ENCODE results near the gene RHOF.

RHOF gene

GRCh38 chr12:121811434-121812319 is 18.2 kb upstream of the RHOF start:
- no peaks in the 10 kb centered on the region for H3K27me3 ChIP-seq (ENCODE audit: control insufficient read depth in 5 of 5, insufficient read depth in 4 of 5, low read length in 5 of 5)
- H3K9me3 ChIP-seq (ENCODE audit: control insufficient read depth in 5 of 5, low read length in 5 of 5), result no peaks in the 10 kb centered on the region
- H3K27ac ChIP-seq (ENCODE audit: low read depth, low read length), result peak overlapping the region; percentile 92
- H3K4me1 ChIP-seq (ENCODE audit: control insufficient read depth in 5 of 5, insufficient read depth in 5 of 5, low read length in 5 of 5), result peaks cover 10 to 53% (median 50%) of the 10 kb centered on the region in 5 donors
- H3K9ac ChIP-seq (ENCODE audit: low read length in 5 of 5), result peak overlapping the region; percentile 16 to 86 (median 70)
- H3K36me3 ChIP-seq (ENCODE audit: control insufficient read depth in 5 of 5, insufficient read depth in 5 of 5, low read length in 5 of 5), result peaks cover 4 to 68% (median 55%) of the 10 kb centered on the region in 5 donors
- H3K4me3 ChIP-seq (ENCODE audit: low read depth in 1 of 5, low read length in 5 of 5), result peak overlapping the region; percentile 70 to 93 (median 78)

- H3K36me3 ChIP-seq (ENCODE audit: control insufficient read depth in 5 of 5, insufficient read depth in 5 of 5, low read length in 5 of 5), result peaks cover 0 to 62% (median 49%) of the 10 kb centered on the region in 5 donors
- H3K9ac ChIP-seq (ENCODE audit: low read length in 5 of 5), result peak overlapping the region; percentile 16 to 86 (median 70)
- peak overlapping the region; percentile 27 to 78 (median 68) for H3K4me3 ChIP-seq (ENCODE audit: low read depth in 1 of 5, low read length in 5 of 5)
- H3K9me3 ChIP-seq (ENCODE audit: control insufficient read depth in 5 of 5, low read length in 5 of 5), result no peaks in the 10 kb centered on the region
- no peaks in the 10 kb centered on the region for H3K27me3 ChIP-seq (ENCODE audit: control insufficient read depth in 5 of 5, insufficient read depth in 4 of 5, low read length in 5 of 5)
- peaks cover 12 to 61% (median 57%) of the 10 kb centered on the region in 5 donors for H3K4me1 ChIP-seq (ENCODE audit: control insufficient read depth in 5 of 5, insufficient read depth in 5 of 5, low read length in 5 of 5)
- H3K27ac ChIP-seq (ENCODE audit: low read depth, low read length), result peak overlapping the region; percentile 92
Observed at GRCh38 chr12:121810833-121811433, 17.4 kb upstream of the RHOF start.

- peaks cover 14 to 66% (median 62%) of the 10 kb centered on the region in 5 donors for H3K4me1 ChIP-seq (ENCODE audit: control insufficient read depth in 5 of 5, insufficient read depth in 5 of 5, low read length in 5 of 5)
- no peak overlapping the region for H3K9ac ChIP-seq (ENCODE audit: low read length in 5 of 5)
- peaks cover 0 to 58% (median 45%) of the 10 kb centered on the region in 5 donors for H3K36me3 ChIP-seq (ENCODE audit: control insufficient read depth in 5 of 5, insufficient read depth in 5 of 5, low read length in 5 of 5)
- no peaks in the 10 kb centered on the region for H3K27me3 ChIP-seq (ENCODE audit: control insufficient read depth in 5 of 5, insufficient read depth in 4 of 5, low read length in 5 of 5)
- no peak overlapping the region for H3K4me3 ChIP-seq (ENCODE audit: low read depth in 1 of 5, low read length in 5 of 5)
- H3K27ac ChIP-seq (ENCODE audit: low read depth, low read length), result no peak overlapping the region
- no peaks in the 10 kb centered on the region for H3K9me3 ChIP-seq (ENCODE audit: control insufficient read depth in 5 of 5, low read length in 5 of 5)
Observed at GRCh38 chr12:121810234-121810817, 16.8 kb upstream of the RHOF start.

- Histone ChIP-seq H3K27ac (ENCODE audit: low read depth, low read length) (no peak overlapping the region), H3K9me3 (ENCODE audit: control insufficient read depth in 5 of 5, low read length in 5 of 5) (no peaks in the 10 kb centered on the region), H3K36me3 (ENCODE audit: control insufficient read depth in 5 of 5, insufficient read depth in 5 of 5, low read length in 5 of 5) (peaks cover 0 to 52% (median 39%) of the 10 kb centered on the region in 5 donors), H3K9ac (ENCODE audit: low read length in 5 of 5) (no peak overlapping the region), H3K27me3 (ENCODE audit: control insufficient read depth in 5 of 5, insufficient read depth in 4 of 5, low read length in 5 of 5) (no peaks in the 10 kb centered on the region), H3K4me3 (ENCODE audit: low read depth in 1 of 5, low read length in 5 of 5) (no peak overlapping the region), H3K4me1 (ENCODE audit: control insufficient read depth in 5 of 5, insufficient read depth in 5 of 5, low read length in 5 of 5) (peaks cover 14 to 71% (median 66%) of the 10 kb centered on the region in 5 donors)
Observed at GRCh38 chr12:121809712-121810116, 16.2 kb upstream of the RHOF start.

- Histone ChIP-seq H3K36me3 (ENCODE audit: control insufficient read depth in 5 of 5, insufficient read depth in 5 of 5, low read length in 5 of 5) (peaks cover 0 to 43% (median 33%) of the 10 kb centered on the region in 5 donors), H3K27ac (ENCODE audit: low read depth, low read length) (no peak overlapping the region)
Observed at GRCh38 chr12:121808623-121809022, 15.1 kb upstream of the RHOF start.

GRCh38 chr12:121807642-121808347 is 14.3 kb upstream of the RHOF start:
- peaks cover 0 to 41% (median 33%) of the 10 kb centered on the region in 5 donors for H3K36me3 ChIP-seq (ENCODE audit: control insufficient read depth in 5 of 5, insufficient read depth in 5 of 5, low read length in 5 of 5)
- no peak overlapping the region for H3K9ac ChIP-seq (ENCODE audit: low read length in 5 of 5)
- H3K4me3 ChIP-seq (ENCODE audit: low read depth in 1 of 5, low read length in 5 of 5), result no peak overlapping the region
- no peaks in the 10 kb centered on the region for H3K9me3 ChIP-seq (ENCODE audit: control insufficient read depth in 5 of 5, low read length in 5 of 5)
- H3K27me3 ChIP-seq (ENCODE audit: control insufficient read depth in 5 of 5, insufficient read depth in 4 of 5, low read length in 5 of 5), result no peaks in the 10 kb centered on the region
- H3K4me1 ChIP-seq (ENCODE audit: control insufficient read depth in 5 of 5, insufficient read depth in 5 of 5, low read length in 5 of 5), result peaks cover 13 to 63% (median 60%) of the 10 kb centered on the region in 5 donors
- H3K27ac ChIP-seq (ENCODE audit: low read depth, low read length), result peak overlapping the region; percentile 76

More at GRCh38 chr12:121808623-121809022, 15.1 kb upstream of the RHOF start:
- Histone ChIP-seq H3K27me3 (ENCODE audit: control insufficient read depth in 5 of 5, insufficient read depth in 4 of 5, low read length in 5 of 5) (no peaks in the 10 kb centered on the region), H3K4me3 (ENCODE audit: low read depth in 1 of 5, low read length in 5 of 5) (no peak overlapping the region), H3K4me1 (ENCODE audit: control insufficient read depth in 5 of 5, insufficient read depth in 5 of 5, low read length in 5 of 5) (peaks cover 14 to 69% (median 63%) of the 10 kb centered on the region in 5 donors), H3K9me3 (ENCODE audit: control insufficient read depth in 5 of 5, low read length in 5 of 5) (no peaks in the 10 kb centered on the region), H3K9ac (ENCODE audit: low read length in 5 of 5) (no peak overlapping the region)

- peaks cover 13 to 62% (median 56%) of the 10 kb centered on the region in 5 donors for H3K4me1 ChIP-seq (ENCODE audit: control insufficient read depth in 5 of 5, insufficient read depth in 5 of 5, low read length in 5 of 5)
- H3K27me3 ChIP-seq (ENCODE audit: control insufficient read depth in 5 of 5, insufficient read depth in 4 of 5, low read length in 5 of 5), result no peaks in the 10 kb centered on the region
- no peaks in the 10 kb centered on the region for H3K9me3 ChIP-seq (ENCODE audit: control insufficient read depth in 5 of 5, low read length in 5 of 5)
- peaks cover 0 to 41% (median 33%) of the 10 kb centered on the region in 5 donors for H3K36me3 ChIP-seq (ENCODE audit: control insufficient read depth in 5 of 5, insufficient read depth in 5 of 5, low read length in 5 of 5)
- H3K4me3 ChIP-seq (ENCODE audit: low read depth in 1 of 5, low read length in 5 of 5), result peak overlapping the region; percentile 69 to 80 (median 71)
- peak overlapping the region; percentile 76 for H3K27ac ChIP-seq (ENCODE audit: low read depth, low read length)
- peak overlapping the region in 4 of 5 donors; percentile 62 to 84 (median 72) for H3K9ac ChIP-seq (ENCODE audit: low read length in 5 of 5)
Observed at GRCh38 chr12:121806546-121807423, 13.3 kb upstream of the RHOF start.

- Histone ChIP-seq H3K4me3 (ENCODE audit: low read depth in 1 of 5, low read length in 5 of 5) (peak overlapping the region; percentile 69 to 80 (median 71)), H3K36me3 (ENCODE audit: control insufficient read depth in 5 of 5, insufficient read depth in 5 of 5, low read length in 5 of 5) (peaks cover 0 to 41% (median 31%) of the 10 kb centered on the region in 5 donors), H3K27ac (ENCODE audit: low read depth, low read length) (peak overlapping the region; percentile 76), H3K9ac (ENCODE audit: low read length in 5 of 5) (peak overlapping the region in 4 of 5 donors; percentile 62 to 84 (median 72)), H3K9me3 (ENCODE audit: control insufficient read depth in 5 of 5, low read length in 5 of 5) (no peaks in the 10 kb centered on the region), H3K4me1 (ENCODE audit: control insufficient read depth in 5 of 5, insufficient read depth in 5 of 5, low read length in 5 of 5) (peaks cover 9 to 62% (median 56%) of the 10 kb centered on the region in 5 donors), H3K27me3 (ENCODE audit: control insufficient read depth in 5 of 5, insufficient read depth in 4 of 5, low read length in 5 of 5) (no peaks in the 10 kb centered on the region)
Observed at GRCh38 chr12:121806009-121806545, 12.6 kb upstream of the RHOF start.

Data from subcutaneous abdominal adipose tissue (tissue), 5 donors.